ENCODE data around the gene ZNF735.

GRCh38 chr7:64182036-64182790 lies 24.8 kb upstream of the ZNF735 start:
- TF ChIP-seq CTCF (IDR thresholded peaks at IDR 0.05; ENCODE audit: insufficient read depth, low read depth, low read length) (no peak), EZH2 (IDR thresholded peaks at IDR 0.05; ENCODE audit: insufficient read depth, low read length) (no peak)
